ENCODE measurements around the gene REC8.
A peak's percentile ranks its signal among the peaks of the same experiment; 100 is the strongest.

The REC8 gene

DNA sequence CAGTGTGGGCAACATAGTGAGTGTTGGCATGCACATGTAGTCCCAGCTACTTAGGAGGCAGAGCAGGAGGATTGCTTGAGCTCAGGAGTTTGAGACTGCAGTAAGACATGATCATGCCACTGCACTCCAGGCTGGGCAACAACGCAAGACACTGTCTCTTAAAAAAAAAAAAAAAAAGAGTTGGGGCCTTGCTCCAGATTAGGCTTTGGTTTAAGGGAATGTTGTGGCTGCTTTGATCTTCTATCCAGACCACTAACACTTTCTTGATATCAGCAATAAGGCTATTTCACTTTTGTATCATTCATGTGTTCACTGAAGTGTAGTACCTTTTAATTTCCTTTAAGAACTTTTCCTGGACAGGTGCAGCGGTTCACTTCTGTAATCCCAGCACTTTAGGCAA is 44.2 kb upstream of the REC8 start:
- Mint-ChIP-seq H3K4me1 (peaks cover 24% of the 10 kb centered on the region), H3K36me3 (ENCODE audit: low read depth) (peaks cover 12% of the 10 kb centered on the region), H3K27ac (no peak overlapping the region), H3K9me3 (no peaks in the 10 kb centered on the region), H3K4me3 (no peak overlapping the region), H3K27me3 (ENCODE audit: low read depth, poor library complexity) (peaks cover 3% of the 10 kb centered on the region)
- TF ChIP-seq, protein P1, sequence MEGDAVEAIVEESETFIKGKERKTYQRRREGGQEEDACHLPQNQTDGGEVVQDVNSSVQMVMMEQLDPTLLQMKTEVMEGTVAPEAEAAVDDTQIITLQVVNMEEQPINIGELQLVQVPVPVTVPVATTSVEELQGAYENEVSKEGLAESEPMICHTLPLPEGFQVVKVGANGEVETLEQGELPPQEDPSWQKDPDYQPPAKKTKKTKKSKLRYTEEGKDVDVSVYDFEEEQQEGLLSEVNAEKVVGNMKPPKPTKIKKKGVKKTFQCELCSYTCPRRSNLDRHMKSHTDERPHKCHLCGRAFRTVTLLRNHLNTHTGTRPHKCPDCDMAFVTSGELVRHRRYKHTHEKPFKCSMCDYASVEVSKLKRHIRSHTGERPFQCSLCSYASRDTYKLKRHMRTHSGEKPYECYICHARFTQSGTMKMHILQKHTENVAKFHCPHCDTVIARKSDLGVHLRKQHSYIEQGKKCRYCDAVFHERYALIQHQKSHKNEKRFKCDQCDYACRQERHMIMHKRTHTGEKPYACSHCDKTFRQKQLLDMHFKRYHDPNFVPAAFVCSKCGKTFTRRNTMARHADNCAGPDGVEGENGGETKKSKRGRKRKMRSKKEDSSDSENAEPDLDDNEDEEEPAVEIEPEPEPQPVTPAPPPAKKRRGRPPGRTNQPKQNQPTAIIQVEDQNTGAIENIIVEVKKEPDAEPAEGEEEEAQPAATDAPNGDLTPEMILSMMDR (IDR thresholded peaks at IDR 0.05) = no peak
- DNase-seq = no peak

DNA sequence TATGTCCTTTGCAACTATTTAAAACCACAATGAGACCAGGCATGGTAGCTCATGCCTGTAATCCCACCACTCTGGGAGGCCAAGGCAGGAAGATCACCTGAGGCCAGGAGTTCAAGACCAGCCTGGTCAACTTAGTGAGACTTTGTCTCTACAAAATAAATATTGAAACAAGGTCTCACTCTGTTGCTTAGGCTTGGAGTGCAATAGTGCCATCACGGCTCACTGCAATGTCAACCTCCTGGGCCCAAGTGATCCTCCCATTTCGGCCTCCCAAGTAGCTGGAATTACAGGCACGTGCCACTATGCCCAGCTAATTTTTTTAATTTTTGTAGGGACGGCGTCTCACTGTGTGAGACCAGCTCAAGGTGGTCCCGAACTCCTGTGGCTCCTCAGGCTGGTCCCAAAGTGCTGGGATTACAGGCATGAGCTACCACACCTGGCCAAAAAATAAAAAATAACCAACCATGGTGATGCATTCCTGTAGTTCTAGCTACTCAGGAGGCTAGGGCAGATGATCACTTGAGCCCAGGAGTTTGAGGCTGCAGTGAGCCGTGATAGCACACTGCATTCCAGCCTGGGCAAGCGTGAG is 42.4 kb upstream of the REC8 start:
- TF ChIP-seq, protein P1 (IDR thresholded peaks at IDR 0.05) = no peak
- DNase-seq = no peak
- peaks cover 28% of the 10 kb centered on the region for H3K4me1 Mint-ChIP-seq
- H3K27me3 Mint-ChIP-seq (ENCODE audit: low read depth, poor library complexity) = peaks cover 3% of the 10 kb centered on the region
- H3K9me3 Mint-ChIP-seq = no peaks in the 10 kb centered on the region
- H3K27ac Mint-ChIP-seq = no peak overlapping the region
- peaks cover 5% of the 10 kb centered on the region for H3K36me3 Mint-ChIP-seq (ENCODE audit: low read depth)
- H3K4me3 Mint-ChIP-seq = no peak overlapping the region

DNA sequence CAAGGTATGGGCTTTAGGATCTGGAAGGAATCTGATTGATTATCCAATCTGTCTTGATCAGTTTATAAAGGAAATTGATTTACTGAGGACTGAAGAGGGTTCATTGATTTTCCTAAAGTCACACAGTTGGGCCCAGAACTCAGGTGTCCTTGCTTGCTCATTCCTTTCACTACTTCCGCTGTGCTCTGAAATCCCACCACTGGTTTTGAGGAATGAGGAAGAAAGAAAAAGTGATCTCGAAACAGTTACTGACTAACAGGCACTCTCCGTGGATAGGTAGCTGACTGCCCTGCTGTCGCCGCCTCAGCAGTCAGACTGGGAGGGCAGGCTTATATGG is 41.5 kb upstream of the REC8 start, which contains the start of gene FITM1:
FITM1 (plus strand) TSS at position 280 of the 337 bp plus-strand sequence. CDS start 905 bp downstream, outside the sequence.
- Mint-ChIP-seq H3K4me1 (peaks cover 32% of the 10 kb centered on the region), H3K27me3 (ENCODE audit: low read depth, poor library complexity) (peaks cover 10% of the 10 kb centered on the region), H3K4me3 (no peak within 1 kb of the TSS), H3K9me3 (no peaks in the 10 kb centered on the region), H3K27ac (peak within 1 kb of the TSS; percentile 73), H3K36me3 (ENCODE audit: low read depth) (peaks cover under 1% of the 10 kb centered on the region)
- TF ChIP-seq, protein P1 (IDR thresholded peaks at IDR 0.05) = no peak
- DNase-seq = no peak

DNA sequence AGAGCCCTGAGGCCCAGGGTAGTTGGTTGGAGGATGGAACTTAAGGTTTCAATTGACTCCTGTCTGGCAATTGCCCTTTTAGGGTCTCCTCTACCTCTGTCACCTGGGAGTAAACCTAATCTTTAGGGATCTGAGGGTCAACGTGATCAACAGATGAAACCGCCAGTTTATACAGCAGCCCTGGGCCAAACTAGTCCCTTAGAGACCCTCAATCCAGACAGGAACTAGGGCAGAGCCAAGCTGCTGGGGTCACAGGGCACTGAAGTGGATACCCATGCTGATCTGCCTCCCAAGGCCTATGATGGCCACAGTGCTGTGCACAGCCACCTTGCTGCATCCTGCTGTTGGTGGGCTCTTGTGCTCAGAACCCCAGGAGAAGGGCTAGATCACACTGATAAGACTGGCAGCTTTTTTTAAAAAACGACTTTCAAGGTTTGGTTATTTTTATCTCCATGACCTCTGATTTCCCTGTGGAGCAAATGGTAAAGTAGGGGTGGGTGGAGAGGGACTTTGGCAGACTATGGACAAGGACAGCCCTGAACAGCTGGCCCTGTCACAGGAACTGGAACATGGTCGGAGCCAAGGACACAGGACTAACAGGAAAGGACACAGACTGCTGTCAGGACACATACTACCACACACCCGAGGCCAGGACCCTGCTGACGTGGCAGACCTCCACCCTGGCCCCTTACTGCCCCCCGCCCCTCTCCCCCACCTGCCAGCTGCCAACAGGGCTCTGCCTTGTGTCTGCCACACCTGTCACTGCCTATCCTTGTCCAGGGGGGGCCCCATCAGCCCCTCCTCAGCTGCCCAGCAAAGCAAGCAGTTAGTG is 40.9 kb upstream of the REC8 start:
- H3K9me3 Mint-ChIP-seq = no peaks in the 10 kb centered on the region
- H3K36me3 Mint-ChIP-seq (ENCODE audit: low read depth) = no peaks in the 10 kb centered on the region
- peaks cover 13% of the 10 kb centered on the region for H3K27me3 Mint-ChIP-seq (ENCODE audit: low read depth, poor library complexity)
- peaks cover 34% of the 10 kb centered on the region for H3K4me1 Mint-ChIP-seq
- peak overlapping the region; percentile 73 for H3K27ac Mint-ChIP-seq
- TF ChIP-seq, protein P1 (IDR thresholded peaks at IDR 0.05) = no peak
- H3K4me3 Mint-ChIP-seq = no peak overlapping the region
- no peak for DNase-seq

DNA sequence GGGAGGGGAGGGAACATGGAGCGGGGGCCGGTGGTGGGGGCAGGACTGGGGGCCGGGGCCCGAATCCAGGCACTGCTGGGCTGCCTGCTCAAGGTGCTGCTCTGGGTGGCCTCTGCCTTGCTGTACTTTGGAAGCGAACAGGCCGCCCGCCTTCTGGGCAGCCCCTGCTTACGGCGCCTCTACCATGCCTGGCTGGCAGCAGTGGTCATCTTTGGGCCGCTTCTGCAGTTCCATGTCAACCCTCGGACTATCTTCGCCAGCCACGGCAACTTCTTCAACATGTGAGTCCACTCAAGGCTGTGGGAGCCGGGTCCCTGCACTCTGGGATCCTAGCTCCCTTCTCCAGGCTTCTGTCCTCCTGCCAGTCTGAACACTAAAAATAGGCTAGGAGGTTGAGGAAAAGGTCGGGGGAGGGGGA is 40.3 kb upstream of the REC8 start:
- H3K4me3 Mint-ChIP-seq = no peak overlapping the region

More for the DNA sequence above, 40.3 kb upstream of the REC8 start:
- Mint-ChIP-seq H3K27me3 (ENCODE audit: low read depth, poor library complexity) (peaks cover 13% of the 10 kb centered on the region), H3K4me1 (peaks cover 36% of the 10 kb centered on the region), H3K36me3 (ENCODE audit: low read depth) (no peaks in the 10 kb centered on the region), H3K27ac (no peak overlapping the region), H3K9me3 (no peaks in the 10 kb centered on the region)
- no peak for DNase-seq
- TF ChIP-seq, protein P1 (IDR thresholded peaks at IDR 0.05) = no peak

Data from nephron progenitor cell (in vitro differentiated cells).